HEK293 (cell line): Measurements from ENCODE around the gene MYLK4.

Experiments
- CTCF ChIA-PET: fragments of 350-600 bp; formaldehyde crosslinking; extraction: SDS; loops from one replicate; lab custom pipeline; 2021; ENCODE audit warnings: antibody characterized with exemption; lab: Yijun Ruan, JAX
- POLR2A ChIA-PET: fragments of 300-600 bp; formaldehyde crosslinking; extraction: SDS; loops from one replicate; lab custom pipeline; 2020; ENCODE audit warnings: antibody characterized with exemption, inconsistent platforms; lab: Yijun Ruan, JAX
- H3K27ac ChIP-seq: fragments of 200-500 bp; sonication (Bioruptor generic); 2 replicates; pipeline ENCODE4 v1.5.1; 2014; ENCODE audit warnings: low read depth, low read length, control low read depth, inconsistent platforms; ENCODE audit errors: extremely low read depth
- H3K36me3 ChIP-seq, 2 experiments: fragments of 200-500 bp in 1 of 2; sonication (Bioruptor generic) in 1 of 2; 1 replicate in 1 of 2; 2 replicates in 1 of 2; pipeline ENCODE4 v1.5.1; 2014 to 2017; ENCODE audit warnings: inconsistent platforms in 2 of 2, low read length in 2 of 2; ENCODE audit not compliant: control insufficient read depth in 2 of 2, insufficient read depth in 1 of 2
- H3K4me1 ChIP-seq: fragments of 200-500 bp; sonication (Bioruptor generic); 2 replicates; pipeline ENCODE4 v1.5.1; 2014; ENCODE audit warnings: mild to moderate bottlenecking, low read length, inconsistent platforms; ENCODE audit not compliant: control insufficient read depth, insufficient read depth
- H3K4me3 ChIP-seq: 2 replicates; pipeline ENCODE4 v1.5.1; 2011; ENCODE audit warnings: low read depth, mild to moderate bottlenecking, control low read depth, low read length, moderate library complexity
- H3K9me3 ChIP-seq: fragments of 200-500 bp; sonication (Bioruptor generic); 2 replicates; pipeline ENCODE4 v1.5.1; 2014; ENCODE audit warnings: low read depth, low read length, inconsistent platforms; ENCODE audit not compliant: control insufficient read depth, insufficient read depth
- KLF7 ChIP-seq: fragments of 450-650 bp; formaldehyde crosslinking; IDR thresholded peaks from 2 replicates; pipeline ENCODE4 v1.5.1; 2016; ENCODE audit warnings: missing biosample characterization, missing genetic modification characterization, borderline replicate concordance
- SP7 ChIP-seq: fragments of 450-650 bp; formaldehyde crosslinking; IDR thresholded peaks from 2 replicates; pipeline ENCODE4 v1.5.1; 2016; ENCODE audit warnings: missing biosample characterization, missing genetic modification characterization
- WT1 ChIP-seq: fragments of 450-650 bp; formaldehyde crosslinking; IDR thresholded peaks from 2 replicates; pipeline ENCODE4 v1.5.1; 2016; ENCODE audit warnings: missing biosample characterization, missing genetic modification characterization
- ZBTB48 ChIP-seq: fragments of 450-650 bp; formaldehyde crosslinking; IDR thresholded peaks from 2 replicates; pipeline ENCODE4 v1.5.1; 2016; ENCODE audit warnings: missing biosample characterization, missing genetic modification characterization
- ZIC2 ChIP-seq: fragments of 450-650 bp; formaldehyde crosslinking; IDR thresholded peaks from 2 replicates; pipeline ENCODE4 v1.5.1; 2016; ENCODE audit warnings: missing biosample characterization, missing genetic modification characterization
- ZNF202 ChIP-seq: fragments of 450-650 bp; formaldehyde crosslinking; IDR thresholded peaks from 2 replicates; pipeline ENCODE4 v1.5.1; 2016; ENCODE audit warnings: missing biosample characterization, missing genetic modification characterization, borderline replicate concordance
- ZNF514 ChIP-seq: fragments of 450-650 bp; formaldehyde crosslinking; IDR thresholded peaks from 2 replicates; pipeline ENCODE4 v1.5.1; 2016; ENCODE audit warnings: missing biosample characterization, missing genetic modification characterization
- ZNF529 ChIP-seq: fragments of 450-650 bp; formaldehyde crosslinking; IDR thresholded peaks from 2 replicates; pipeline ENCODE4 v1.5.1; 2017; ENCODE audit warnings: missing genetic modification characterization, missing biosample characterization; ENCODE audit not compliant: insufficient replicate concordance
- ZNF600 ChIP-seq: fragments of 450-650 bp; formaldehyde crosslinking; IDR thresholded peaks from 2 replicates; pipeline ENCODE4 v1.5.1; 2016; ENCODE audit warnings: missing biosample characterization, missing genetic modification characterization
- ZNF626 ChIP-seq: fragments of 450-650 bp; sonication (Bioruptor Pico); formaldehyde crosslinking; IDR thresholded peaks from 2 replicates; pipeline ENCODE4 v1.5.1; 2018; ENCODE audit warnings: missing biosample characterization, missing genetic modification characterization, inconsistent platforms
- ZNF658 ChIP-seq: fragments of 450-650 bp; formaldehyde crosslinking; IDR thresholded peaks from 2 replicates; pipeline ENCODE4; 2016; ENCODE audit warnings: missing biosample characterization, missing genetic modification characterization
- ZNF664 ChIP-seq: fragments of 450-650 bp; formaldehyde crosslinking; IDR thresholded peaks from 2 replicates; pipeline ENCODE4 v1.5.1; 2016; ENCODE audit warnings: missing biosample characterization, missing genetic modification characterization
- ZNF777 ChIP-seq: fragments of 450-650 bp; formaldehyde crosslinking; IDR thresholded peaks from 2 replicates; pipeline ENCODE4 v1.5.1; 2017; ENCODE audit warnings: missing biosample characterization, missing genetic modification characterization, borderline replicate concordance
- TF ChIP-seq, protein P1 (sequence below): fragments of 450-650 bp; formaldehyde crosslinking; IDR thresholded peaks from 2 replicates; pipeline ENCODE4 v1.5.1; 2016; ENCODE audit warnings: missing biosample characterization, missing genetic modification characterization
- TF ChIP-seq, protein P2 (sequence below): fragments of 450-650 bp; formaldehyde crosslinking; IDR thresholded peaks from 2 replicates; pipeline ENCODE4 v1.5.1; 2016; ENCODE audit warnings: missing biosample characterization, missing genetic modification characterization
- TF ChIP-seq, protein P3 (sequence below): fragments of 450-650 bp; formaldehyde crosslinking; IDR thresholded peaks from 2 replicates; pipeline ENCODE4 v1.5.1; 2016; ENCODE audit warnings: missing biosample characterization, missing genetic modification characterization
- TF ChIP-seq, protein P4 (sequence below): fragments of 450-650 bp; formaldehyde crosslinking; IDR thresholded peaks from 2 replicates; pipeline ENCODE4 v1.5.1; 2016; ENCODE audit warnings: missing biosample characterization, missing genetic modification characterization
- TF ChIP-seq, protein P5 (sequence below): fragments of 450-650 bp; IDR thresholded peaks from 2 replicates; pipeline ENCODE4 v1.5.1; 2018; ENCODE audit warnings: missing biosample characterization, missing genetic modification characterization
- TF ChIP-seq, protein P6 (sequence below): fragments of 450-650 bp; formaldehyde crosslinking; IDR thresholded peaks from 2 replicates; pipeline ENCODE4 v1.5.1; 2016; ENCODE audit warnings: missing biosample characterization, missing genetic modification characterization

Gene MYLK4

DNA sequence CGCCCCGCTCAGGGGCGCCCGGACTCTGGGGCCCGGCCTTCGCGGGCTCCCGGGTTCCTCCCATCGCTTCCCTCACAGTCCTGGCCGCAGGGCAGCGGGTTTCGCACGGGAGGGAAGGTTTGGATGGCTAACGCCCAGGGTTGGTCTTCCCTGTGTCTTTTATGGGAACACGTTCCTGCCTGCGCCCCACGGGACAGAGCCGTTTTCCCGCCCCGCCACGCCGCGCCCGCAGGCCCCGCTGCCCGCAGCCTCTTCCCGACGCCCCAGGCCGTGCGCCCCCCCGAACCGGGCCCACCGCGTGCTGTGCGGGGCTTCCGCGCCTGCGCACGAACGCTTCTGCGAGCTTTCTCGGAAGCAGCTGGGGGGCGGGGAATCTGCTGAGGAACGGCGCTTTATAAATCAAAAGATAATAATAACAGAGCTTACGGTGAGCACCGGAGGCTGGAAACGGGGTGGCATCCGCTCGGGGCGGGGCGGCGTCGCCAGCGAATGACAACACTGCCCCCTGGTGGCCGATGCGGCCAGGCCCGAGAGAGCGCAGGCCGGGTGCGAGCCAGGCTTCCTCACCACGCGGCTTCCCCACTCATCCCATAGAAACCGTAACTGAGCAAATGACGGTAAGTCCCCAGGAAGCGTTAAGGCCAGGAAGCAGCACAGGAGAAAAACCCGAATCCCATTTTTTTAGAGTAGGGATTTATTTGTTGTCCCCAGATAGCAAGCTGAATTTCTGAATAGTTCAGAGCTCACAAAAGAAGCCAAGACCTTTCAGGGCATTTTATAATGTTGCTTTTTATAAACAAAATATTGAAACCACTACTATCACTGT is 116.4 kb downstream of the MYLK4 start (continued):
- TF ChIP-seq ZNF202 (tag by site-specific recombination) (0 out of 2 replicates have a peak, but pooled peaks have one; percentile 61), SP7 (tag by site-specific recombination) (peak; percentile 78)
- TF ChIP-seq, protein P1, sequence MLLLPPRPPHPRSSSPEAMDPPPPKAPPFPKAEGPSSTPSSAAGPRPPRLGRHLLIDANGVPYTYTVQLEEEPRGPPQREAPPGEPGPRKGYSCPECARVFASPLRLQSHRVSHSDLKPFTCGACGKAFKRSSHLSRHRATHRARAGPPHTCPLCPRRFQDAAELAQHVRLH: no peak
- TF ChIP-seq, protein P2, sequence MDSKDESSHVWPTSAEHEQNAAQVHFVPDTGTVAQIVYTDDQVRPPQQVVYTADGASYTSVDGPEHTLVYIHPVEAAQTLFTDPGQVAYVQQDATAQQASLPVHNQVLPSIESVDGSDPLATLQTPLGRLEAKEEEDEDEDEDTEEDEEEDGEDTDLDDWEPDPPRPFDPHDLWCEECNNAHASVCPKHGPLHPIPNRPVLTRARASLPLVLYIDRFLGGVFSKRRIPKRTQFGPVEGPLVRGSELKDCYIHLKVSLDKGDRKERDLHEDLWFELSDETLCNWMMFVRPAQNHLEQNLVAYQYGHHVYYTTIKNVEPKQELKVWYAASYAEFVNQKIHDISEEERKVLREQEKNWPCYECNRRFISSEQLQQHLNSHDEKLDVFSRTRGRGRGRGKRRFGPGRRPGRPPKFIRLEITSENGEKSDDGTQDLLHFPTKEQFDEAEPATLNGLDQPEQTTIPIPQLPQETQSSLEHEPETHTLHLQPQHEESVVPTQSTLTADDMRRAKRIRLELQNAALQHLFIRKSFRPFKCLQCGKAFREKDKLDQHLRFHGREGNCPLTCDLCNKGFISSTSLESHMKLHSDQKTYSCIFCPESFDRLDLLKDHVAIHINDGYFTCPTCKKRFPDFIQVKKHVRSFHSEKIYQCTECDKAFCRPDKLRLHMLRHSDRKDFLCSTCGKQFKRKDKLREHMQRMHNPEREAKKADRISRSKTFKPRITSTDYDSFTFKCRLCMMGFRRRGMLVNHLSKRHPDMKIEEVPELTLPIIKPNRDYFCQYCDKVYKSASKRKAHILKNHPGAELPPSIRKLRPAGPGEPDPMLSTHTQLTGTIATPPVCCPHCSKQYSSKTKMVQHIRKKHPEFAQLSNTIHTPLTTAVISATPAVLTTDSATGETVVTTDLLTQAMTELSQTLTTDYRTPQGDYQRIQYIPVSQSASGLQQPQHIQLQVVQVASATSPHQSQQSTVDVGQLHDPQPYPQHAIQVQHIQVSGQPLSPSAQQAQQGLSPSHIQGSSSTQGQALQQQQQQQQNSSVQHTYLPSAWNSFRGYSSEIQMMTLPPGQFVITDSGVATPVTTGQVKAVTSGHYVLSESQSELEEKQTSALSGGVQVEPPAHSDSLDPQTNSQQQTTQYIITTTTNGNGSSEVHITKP (tag by site-specific recombination): 0 out of 2 replicates have a peak, but pooled peaks have one; percentile 30
- TF ChIP-seq, protein P3, sequence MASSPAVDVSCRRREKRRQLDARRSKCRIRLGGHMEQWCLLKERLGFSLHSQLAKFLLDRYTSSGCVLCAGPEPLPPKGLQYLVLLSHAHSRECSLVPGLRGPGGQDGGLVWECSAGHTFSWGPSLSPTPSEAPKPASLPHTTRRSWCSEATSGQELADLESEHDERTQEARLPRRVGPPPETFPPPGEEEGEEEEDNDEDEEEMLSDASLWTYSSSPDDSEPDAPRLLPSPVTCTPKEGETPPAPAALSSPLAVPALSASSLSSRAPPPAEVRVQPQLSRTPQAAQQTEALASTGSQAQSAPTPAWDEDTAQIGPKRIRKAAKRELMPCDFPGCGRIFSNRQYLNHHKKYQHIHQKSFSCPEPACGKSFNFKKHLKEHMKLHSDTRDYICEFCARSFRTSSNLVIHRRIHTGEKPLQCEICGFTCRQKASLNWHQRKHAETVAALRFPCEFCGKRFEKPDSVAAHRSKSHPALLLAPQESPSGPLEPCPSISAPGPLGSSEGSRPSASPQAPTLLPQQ (tag by site-specific recombination): peak; percentile 97

DNA sequence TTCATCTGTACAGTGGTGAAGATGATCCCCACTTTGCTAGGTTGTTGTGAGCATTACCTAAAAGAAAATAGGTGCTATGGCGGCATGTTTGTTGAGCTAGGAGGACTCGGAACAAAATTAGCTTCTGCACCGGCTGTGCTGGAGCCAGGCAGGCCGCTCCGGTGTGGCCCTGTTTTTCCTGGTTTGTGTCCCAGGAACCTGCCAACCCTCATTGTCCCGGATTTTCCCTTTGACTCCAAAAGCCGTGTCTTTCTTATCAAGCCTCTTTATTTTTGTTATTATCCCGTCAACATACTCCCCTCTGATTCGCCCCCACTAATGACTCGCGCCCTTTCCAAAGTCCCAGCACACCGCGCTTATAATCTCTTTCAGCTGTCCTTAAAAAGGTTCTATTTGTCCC is 117.0 kb downstream of the MYLK4 start:
- no peaks in the 10 kb centered on the region for H3K9me3 ChIP-seq
- peaks cover 21% of the 10 kb centered on the region for H3K4me1 ChIP-seq
- no peak overlapping the region for H3K4me3 ChIP-seq
- H3K36me3 ChIP-seq: no peaks in the 10 kb centered on the region
- TF ChIP-seq, protein P4, sequence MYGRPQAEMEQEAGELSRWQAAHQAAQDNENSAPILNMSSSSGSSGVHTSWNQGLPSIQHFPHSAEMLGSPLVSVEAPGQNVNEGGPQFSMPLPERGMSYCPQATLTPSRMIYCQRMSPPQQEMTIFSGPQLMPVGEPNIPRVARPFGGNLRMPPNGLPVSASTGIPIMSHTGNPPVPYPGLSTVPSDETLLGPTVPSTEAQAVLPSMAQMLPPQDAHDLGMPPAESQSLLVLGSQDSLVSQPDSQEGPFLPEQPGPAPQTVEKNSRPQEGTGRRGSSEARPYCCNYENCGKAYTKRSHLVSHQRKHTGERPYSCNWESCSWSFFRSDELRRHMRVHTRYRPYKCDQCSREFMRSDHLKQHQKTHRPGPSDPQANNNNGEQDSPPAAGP (tag by site-specific recombination): no peak
- TF ChIP-seq ZNF529 (tag by site-specific recombination) (no peak), ZNF777 (tag by site-specific recombination) (no peak), WT1 (peak; percentile 64; the same call in 1 of the 2 replicates), ZNF600 (tag by site-specific recombination) (peak; percentile 73)
- TF ChIP-seq, protein P5, sequence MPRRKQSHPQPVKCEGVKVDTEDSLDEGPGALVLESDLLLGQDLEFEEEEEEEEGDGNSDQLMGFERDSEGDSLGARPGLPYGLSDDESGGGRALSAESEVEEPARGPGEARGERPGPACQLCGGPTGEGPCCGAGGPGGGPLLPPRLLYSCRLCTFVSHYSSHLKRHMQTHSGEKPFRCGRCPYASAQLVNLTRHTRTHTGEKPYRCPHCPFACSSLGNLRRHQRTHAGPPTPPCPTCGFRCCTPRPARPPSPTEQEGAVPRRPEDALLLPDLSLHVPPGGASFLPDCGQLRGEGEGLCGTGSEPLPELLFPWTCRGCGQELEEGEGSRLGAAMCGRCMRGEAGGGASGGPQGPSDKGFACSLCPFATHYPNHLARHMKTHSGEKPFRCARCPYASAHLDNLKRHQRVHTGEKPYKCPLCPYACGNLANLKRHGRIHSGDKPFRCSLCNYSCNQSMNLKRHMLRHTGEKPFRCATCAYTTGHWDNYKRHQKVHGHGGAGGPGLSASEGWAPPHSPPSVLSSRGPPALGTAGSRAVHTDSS (tag by site-specific recombination): no peak
- CTCF ChIA-PET: interaction anchor here (0.5 to 3.2 kb wide), 71 partner anchors 8 to 1057 kb away, joined by 3 to 34 read pairs (median 4); partner anchors contain the start of gene MYLK4
- peak overlapping the region; percentile 83 for H3K27ac ChIP-seq
- POLR2A ChIA-PET: interaction anchor here (0.7 kb wide), 1 partner anchor 280 kb away, joined by 3 read pairs; no protein-coding TSS in a partner anchor

DNA sequence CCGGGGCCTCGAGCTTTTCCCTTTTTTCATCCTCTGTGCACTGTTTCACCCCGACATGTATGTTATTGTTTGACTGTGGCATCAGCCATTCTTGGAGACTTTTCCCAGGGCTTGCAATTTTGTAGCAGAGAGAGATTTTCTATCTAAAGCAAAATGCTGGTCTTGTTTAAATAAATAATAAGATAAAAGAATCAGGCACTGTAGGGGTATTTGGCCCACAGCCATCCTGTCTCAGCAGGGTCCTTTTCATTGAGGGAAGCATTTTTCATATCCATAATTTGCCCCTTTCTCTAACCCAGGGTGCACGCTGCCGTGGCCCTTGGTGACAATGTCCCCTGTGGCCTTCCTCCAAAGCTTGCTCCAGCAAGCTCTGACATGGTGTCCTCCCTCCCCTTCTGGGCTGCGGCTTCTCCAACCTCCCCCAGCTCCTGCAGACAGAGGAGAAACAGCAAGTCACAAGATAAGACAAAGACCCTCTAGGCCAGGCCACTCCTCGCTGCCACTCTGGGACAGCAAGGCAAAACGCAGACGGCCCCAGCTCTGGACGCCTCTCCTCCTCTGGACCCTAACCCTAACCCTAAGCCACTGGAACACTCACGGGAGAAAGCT is 117.6 kb downstream of the MYLK4 start:
- Histone ChIP-seq H3K36me3 (no peaks in the 10 kb centered on the region), H3K27ac (no peak overlapping the region; the same call in 1 of the 2 replicates), H3K9me3 (no peaks in the 10 kb centered on the region), H3K4me1 (peaks cover 21% of the 10 kb centered on the region), H3K4me3 (no peak overlapping the region)
- CTCF ChIA-PET: interaction anchor here (0.5 to 3.2 kb wide), 13 partner anchors 11 to 1033 kb away, joined by 3 to 24 read pairs (median 4); partner anchors contain the start of gene MYLK4
- POLR2A ChIA-PET: no interaction called here
- TF ChIP-seq ZNF664 (tag by site-specific recombination): peak; percentile 79
- TF ChIP-seq ZBTB48 (tag by site-specific recombination): peak; percentile 32; the same call in 1 of the 2 replicates
- TF ChIP-seq ZNF626: no peak
- TF ChIP-seq ZNF658 (tag by site-specific recombination): no peak
- no peak for TF ChIP-seq ZNF514 (tag by site-specific recombination)
- TF ChIP-seq, protein P6, sequence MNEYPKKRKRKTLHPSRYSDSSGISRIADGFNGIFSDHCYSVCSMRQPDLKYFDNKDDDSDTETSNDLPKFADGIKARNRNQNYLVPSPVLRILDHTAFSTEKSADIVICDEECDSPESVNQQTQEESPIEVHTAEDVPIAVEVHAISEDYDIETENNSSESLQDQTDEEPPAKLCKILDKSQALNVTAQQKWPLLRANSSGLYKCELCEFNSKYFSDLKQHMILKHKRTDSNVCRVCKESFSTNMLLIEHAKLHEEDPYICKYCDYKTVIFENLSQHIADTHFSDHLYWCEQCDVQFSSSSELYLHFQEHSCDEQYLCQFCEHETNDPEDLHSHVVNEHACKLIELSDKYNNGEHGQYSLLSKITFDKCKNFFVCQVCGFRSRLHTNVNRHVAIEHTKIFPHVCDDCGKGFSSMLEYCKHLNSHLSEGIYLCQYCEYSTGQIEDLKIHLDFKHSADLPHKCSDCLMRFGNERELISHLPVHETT (tag by site-specific recombination): no peak
- no peak for TF ChIP-seq KLF7 (tag by site-specific recombination)
- TF ChIP-seq ZIC2 (tag by site-specific recombination): peak; percentile 28; the same call in 1 of the 2 replicates
